ENCODE data around the gene CCDC150.

GRCh38 chr2:196742685-196743084 is 103.2 kb downstream of the CCDC150 start:
- TF ChIP-seq POLR2A (IDR thresholded peaks at IDR 0.05) (no peak), CTCF (IDR thresholded peaks at IDR 0.05) (no peak), EP300 (IDR thresholded peaks at IDR 0.05) (no peak), POLR2AphosphoS5 (IDR thresholded peaks at IDR 0.05) (no peak)

Measured in upper lobe of left lung (tissue), 4 donors.